Stomach (tissue), 4 donors: ENCODE results near the gene CRY2.

Source experiments
- EP300 ChIP-seq: sonication (generic); formaldehyde crosslinking; IDR thresholded peaks from one replicate; pipeline ENCODE4 v1.6.1; 2017; ENCODE audit warnings: antibody characterized with exemption
- TF ChIP-seq, protein P1 (sequence below), 7 experiments: fragments of 450-650 bp in 4 of 7; fragments of 200-600 bp in 3 of 7; sonication (generic) in 3 of 7; IDR thresholded peaks; one replicate each; pipeline ENCODE4 v1.5.1; 2016 to 2019; ENCODE audit warnings: antibody characterized with exemption in 7 of 7, control low read depth in 2 of 7, mild to moderate bottlenecking in 1 of 7

DNA sequence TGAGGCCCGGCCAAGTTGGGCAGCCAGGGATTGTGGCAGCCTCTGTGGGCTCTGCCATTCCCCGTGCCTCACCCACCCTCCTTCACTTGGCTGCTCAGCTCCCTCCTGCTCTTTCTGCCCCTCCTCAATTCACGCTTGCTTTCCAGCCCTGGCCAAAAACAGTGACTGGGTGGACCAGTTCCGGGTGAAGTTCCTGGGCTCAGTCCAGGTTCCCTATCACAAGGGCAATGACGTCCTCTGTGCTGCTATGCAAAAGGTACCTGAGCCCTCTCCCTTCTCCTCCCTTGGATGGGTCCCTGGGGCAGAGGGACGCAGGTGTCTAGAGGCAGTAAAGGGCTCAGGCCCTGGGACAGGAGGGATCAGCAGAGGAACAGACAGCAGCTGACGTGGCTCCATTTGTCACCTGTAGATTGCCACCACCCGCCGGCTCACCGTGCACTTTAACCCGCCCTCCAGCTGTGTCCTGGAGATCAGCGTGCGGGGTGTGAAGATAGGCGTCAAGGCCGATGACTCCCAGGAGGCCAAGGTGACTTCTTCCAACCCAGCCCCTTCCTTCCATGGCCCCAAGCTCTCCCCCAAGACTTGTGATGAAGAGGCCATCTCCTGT lies 57.1 kb downstream of the CRY2 start:
- TF ChIP-seq, protein P1, sequence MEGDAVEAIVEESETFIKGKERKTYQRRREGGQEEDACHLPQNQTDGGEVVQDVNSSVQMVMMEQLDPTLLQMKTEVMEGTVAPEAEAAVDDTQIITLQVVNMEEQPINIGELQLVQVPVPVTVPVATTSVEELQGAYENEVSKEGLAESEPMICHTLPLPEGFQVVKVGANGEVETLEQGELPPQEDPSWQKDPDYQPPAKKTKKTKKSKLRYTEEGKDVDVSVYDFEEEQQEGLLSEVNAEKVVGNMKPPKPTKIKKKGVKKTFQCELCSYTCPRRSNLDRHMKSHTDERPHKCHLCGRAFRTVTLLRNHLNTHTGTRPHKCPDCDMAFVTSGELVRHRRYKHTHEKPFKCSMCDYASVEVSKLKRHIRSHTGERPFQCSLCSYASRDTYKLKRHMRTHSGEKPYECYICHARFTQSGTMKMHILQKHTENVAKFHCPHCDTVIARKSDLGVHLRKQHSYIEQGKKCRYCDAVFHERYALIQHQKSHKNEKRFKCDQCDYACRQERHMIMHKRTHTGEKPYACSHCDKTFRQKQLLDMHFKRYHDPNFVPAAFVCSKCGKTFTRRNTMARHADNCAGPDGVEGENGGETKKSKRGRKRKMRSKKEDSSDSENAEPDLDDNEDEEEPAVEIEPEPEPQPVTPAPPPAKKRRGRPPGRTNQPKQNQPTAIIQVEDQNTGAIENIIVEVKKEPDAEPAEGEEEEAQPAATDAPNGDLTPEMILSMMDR (IDR thresholded peaks at IDR 0.05), result no peak
- no peak for TF ChIP-seq EP300
